Skeletal muscle tissue (tissue), 4 donors: ENCODE results near the gene CCDC92. TPM values are rescaled to one million over a fixed set of nuclear protein-coding genes. Genes with fewer than 3 reads are reported as not detected.

ENCODE experiments used
- H3K27ac ChIP-seq: one replicate; pipeline ENCODE4 v1.7.0; 2013; ENCODE audit warnings: mild to moderate bottlenecking, low read depth, low read length, inconsistent platforms
- H3K27me3 ChIP-seq, 3 donors: one replicate each; pipeline ENCODE4 v1.7.0; 2013; ENCODE audit warnings: low read length in 3 of 3; ENCODE audit not compliant: control insufficient read depth in 3 of 3, insufficient read depth in 3 of 3
- H3K36me3 ChIP-seq, 3 donors: one replicate each; pipeline ENCODE4 v1.7.0; 2013; ENCODE audit warnings: low read length in 3 of 3; ENCODE audit not compliant: control insufficient read depth in 3 of 3, insufficient read depth in 3 of 3
- H3K4me1 ChIP-seq, 3 donors: one replicate each; pipeline ENCODE4 v1.7.0; 2013; ENCODE audit warnings: low read length in 3 of 3, mild to moderate bottlenecking in 3 of 3; ENCODE audit not compliant: control insufficient read depth in 3 of 3, insufficient read depth in 3 of 3
- H3K4me3 ChIP-seq, 3 donors: one replicate each; pipeline ENCODE4 v1.7.0; 2013; ENCODE audit warnings: low read length in 3 of 3
- H3K9ac ChIP-seq, 3 donors: one replicate each; pipeline ENCODE4 v1.7.0; 2013; ENCODE audit warnings: low read length in 3 of 3, mild to moderate bottlenecking in 3 of 3, moderate library complexity in 2 of 3, low read depth in 1 of 3
- H3K9me3 ChIP-seq, 3 donors: one replicate each; pipeline ENCODE4 v1.7.0; 2013; ENCODE audit warnings: low read length in 3 of 3; ENCODE audit not compliant: control insufficient read depth in 3 of 3
- total RNA-seq: library from RNA; depleted of rRNA; stranded (reverse); fragments of >200 nt; gene quantifications from one replicate; pipeline ENCODE4 v1.2.3, GENCODE V29; 2014
- donor health status: Osteomylitis.

Gene CCDC92
- total RNA-seq, 1 donor from 2014 or later: 2.6 TPM

DNA sequence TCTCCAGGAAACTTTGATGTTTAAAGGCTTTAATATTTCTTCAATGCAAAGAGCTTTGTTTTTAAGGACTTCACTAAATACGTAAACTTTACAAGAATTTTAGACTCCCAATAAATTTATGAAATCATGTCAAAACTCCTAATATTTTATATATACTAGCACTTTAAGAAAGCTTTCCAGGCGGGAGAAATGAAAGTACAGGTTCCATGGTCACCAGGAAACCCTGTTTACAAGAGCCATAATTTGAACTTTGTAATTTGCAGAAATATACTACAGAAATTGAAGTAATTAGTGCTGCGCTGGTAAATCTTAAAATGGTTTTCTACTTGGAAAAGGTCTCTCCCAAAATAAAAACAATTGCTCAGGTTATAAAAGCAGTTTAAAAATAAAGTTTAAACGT is 8.8 kb downstream of the CCDC92 start:
- peaks cover 0 to 3% (median 0%) of the 10 kb centered on the region in 3 donors for H3K36me3 ChIP-seq
- H3K9ac ChIP-seq: no peak overlapping the region
- no peaks in the 10 kb centered on the region for H3K9me3 ChIP-seq
- H3K4me1 ChIP-seq: no peaks in the 10 kb centered on the region
- H3K4me3 ChIP-seq: no peak overlapping the region
- no peak overlapping the region for H3K27ac ChIP-seq
- no peaks in the 10 kb centered on the region for H3K27me3 ChIP-seq

DNA sequence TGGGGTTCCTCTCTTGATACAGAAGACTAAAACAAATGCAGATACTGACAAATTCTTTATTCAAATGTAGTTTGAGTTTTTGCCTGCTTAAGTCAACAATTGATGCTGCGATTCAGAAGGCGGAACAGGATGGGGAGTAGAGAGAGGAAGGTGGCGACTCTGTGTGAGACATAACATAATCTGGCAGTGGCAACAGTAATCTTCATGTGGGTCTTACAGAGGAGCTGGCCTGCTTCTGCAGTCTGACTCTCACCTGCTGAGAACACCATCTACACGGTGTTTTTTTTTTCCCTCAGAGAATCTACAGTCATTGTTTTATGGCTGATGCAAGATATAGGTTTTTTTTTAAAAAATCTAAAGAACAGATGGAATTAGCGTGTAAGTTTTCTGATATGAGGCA is 10.1 kb downstream of the CCDC92 start:
- Histone ChIP-seq H3K27ac (no peak overlapping the region), H3K9ac (no peak overlapping the region), H3K27me3 (no peaks in the 10 kb centered on the region), H3K4me3 (no peak overlapping the region), H3K4me1 (no peaks in the 10 kb centered on the region), H3K9me3 (no peaks in the 10 kb centered on the region), H3K36me3 (peaks cover 0 to 3% (median 0%) of the 10 kb centered on the region in 3 donors)

- Histone ChIP-seq H3K9me3 (no peaks in the 10 kb centered on the region), H3K36me3 (peaks cover 0 to 3% (median 0%) of the 10 kb centered on the region in 3 donors), H3K27ac (no peak overlapping the region), H3K4me1 (no peaks in the 10 kb centered on the region), H3K27me3 (no peaks in the 10 kb centered on the region), H3K4me3 (no peak overlapping the region), H3K9ac (no peak overlapping the region)
These were observed 10.9 kb downstream of the CCDC92 start for GRCh38 chr12:123961585-123962345.

DNA sequence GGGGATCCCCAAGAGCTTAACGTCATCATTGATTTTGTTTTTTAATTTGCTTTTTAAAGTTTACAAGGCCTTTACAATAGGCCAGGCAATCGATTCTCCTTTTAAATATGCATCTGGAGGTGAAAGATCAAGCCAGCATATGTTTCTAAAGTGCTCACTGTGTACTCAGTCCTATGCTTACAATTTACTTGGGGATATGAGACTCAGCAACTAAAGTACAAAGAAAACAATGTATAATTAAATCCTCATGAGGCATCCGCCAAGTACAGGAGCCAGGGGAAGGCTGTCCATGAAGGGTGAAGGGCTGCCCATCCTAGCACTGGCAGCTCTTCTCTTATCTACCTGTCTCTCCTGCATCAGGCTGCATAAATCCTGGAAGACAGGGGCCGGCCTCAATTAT is 11.8 kb downstream of the CCDC92 start:
- H3K27me3 ChIP-seq: no peaks in the 10 kb centered on the region
- H3K4me1 ChIP-seq: no peaks in the 10 kb centered on the region
- H3K9ac ChIP-seq: no peak overlapping the region
- H3K9me3 ChIP-seq: no peaks in the 10 kb centered on the region
- H3K36me3 ChIP-seq: no peaks in the 10 kb centered on the region
- no peak overlapping the region for H3K4me3 ChIP-seq
- no peak overlapping the region for H3K27ac ChIP-seq

DNA sequence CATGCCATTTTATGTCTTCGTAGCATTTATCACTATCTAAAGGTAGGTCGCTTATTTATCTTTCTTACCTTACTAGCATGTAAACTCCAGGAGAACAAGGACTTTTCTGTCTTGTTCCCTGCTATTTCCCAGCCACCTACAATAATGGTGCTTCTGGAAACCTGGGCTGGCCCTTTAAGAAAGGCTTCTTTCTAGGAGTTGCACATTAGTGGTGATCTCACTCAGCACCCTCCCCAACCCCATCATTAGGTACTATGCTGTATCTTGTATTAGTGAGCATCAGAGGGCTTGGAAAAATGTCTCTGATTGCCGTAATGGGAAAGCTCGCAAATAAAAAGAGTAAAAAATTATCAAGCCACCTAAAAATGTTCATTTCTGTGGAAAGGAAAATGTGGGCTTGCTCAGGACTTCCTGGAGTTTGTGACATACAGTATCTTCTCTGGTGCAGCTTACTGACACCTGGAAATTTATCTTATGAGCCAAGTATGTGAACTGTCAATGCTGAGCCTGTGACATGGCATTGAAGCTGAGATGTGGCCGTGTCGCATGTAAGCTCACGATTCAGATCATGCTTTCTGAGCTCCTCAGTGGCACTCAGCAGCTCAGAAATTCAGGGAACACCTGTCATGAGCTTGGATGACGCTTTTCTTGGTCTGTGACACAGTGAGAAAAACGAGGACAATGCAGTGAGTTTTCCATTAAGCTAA is 12.4 kb downstream of the CCDC92 start:
- Histone ChIP-seq H3K4me3 (no peak overlapping the region), H3K36me3 (no peaks in the 10 kb centered on the region), H3K4me1 (no peaks in the 10 kb centered on the region), H3K9me3 (no peaks in the 10 kb centered on the region), H3K27ac (no peak overlapping the region), H3K9ac (no peak overlapping the region), H3K27me3 (no peaks in the 10 kb centered on the region)

GRCh38 chr12:123958876-123959275 is 13.8 kb downstream of the CCDC92 start:
- Histone ChIP-seq H3K36me3 (no peaks in the 10 kb centered on the region), H3K27me3 (no peaks in the 10 kb centered on the region), H3K4me3 (no peak overlapping the region), H3K9me3 (no peaks in the 10 kb centered on the region), H3K27ac (no peak overlapping the region), H3K9ac (no peak overlapping the region), H3K4me1 (no peaks in the 10 kb centered on the region)

DNA sequence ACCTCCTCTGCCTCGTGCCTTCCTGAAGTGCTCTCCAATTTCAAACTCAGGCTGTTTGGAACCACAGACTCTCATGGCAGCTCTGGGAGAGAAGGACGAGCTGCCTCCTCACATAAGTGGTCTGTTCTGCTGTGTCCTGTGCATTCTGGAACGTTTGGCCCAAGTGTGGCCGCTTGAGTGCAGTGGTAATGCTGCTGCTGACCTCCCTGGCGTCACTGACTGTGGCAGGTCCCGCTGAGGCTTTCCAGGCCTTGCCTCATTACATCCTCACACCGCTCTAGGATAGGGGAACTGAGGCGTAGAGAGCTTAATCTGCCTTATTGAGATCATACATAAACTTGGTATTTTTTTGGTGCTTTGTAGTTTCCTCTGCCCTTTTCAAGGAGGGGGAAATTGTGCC is 14.2 kb downstream of the CCDC92 start:
- no peaks in the 10 kb centered on the region for H3K4me1 ChIP-seq
- H3K27ac ChIP-seq: no peak overlapping the region
- H3K4me3 ChIP-seq: no peak overlapping the region
- no peaks in the 10 kb centered on the region for H3K9me3 ChIP-seq
- no peaks in the 10 kb centered on the region for H3K27me3 ChIP-seq
- no peaks in the 10 kb centered on the region for H3K36me3 ChIP-seq
- H3K9ac ChIP-seq: peak overlapping the region in 1 of 3 donors; percentile 17

- no peak overlapping the region for H3K27ac ChIP-seq
- H3K9me3 ChIP-seq: no peaks in the 10 kb centered on the region
- H3K27me3 ChIP-seq: no peaks in the 10 kb centered on the region
- no peaks in the 10 kb centered on the region for H3K4me1 ChIP-seq
- no peak overlapping the region for H3K4me3 ChIP-seq
- no peak overlapping the region for H3K9ac ChIP-seq
- H3K36me3 ChIP-seq: no peaks in the 10 kb centered on the region
These were observed 15.4 kb downstream of the CCDC92 start for GRCh38 chr12:123957196-123957595.

DNA sequence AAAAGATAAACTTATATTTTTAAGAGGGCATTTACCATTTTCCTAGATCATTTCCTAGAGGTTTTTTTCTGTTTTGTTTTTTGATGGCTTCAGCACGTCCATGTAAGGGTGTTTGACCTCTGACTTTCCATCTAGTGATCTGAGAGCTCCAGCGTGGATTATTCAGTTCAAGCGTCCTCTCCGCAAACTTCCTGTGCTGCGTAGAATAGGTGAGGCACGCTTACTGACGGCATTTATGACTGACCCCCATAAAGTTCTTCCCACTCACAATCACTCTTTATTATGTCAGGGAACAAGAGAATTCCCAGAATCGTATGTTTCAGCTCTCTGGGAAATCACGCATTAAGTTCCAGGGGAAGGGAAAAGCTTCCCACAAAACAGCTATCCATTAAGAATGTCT is 16.4 kb downstream of the CCDC92 start:
- Histone ChIP-seq H3K27ac (no peak overlapping the region), H3K27me3 (no peaks in the 10 kb centered on the region), H3K9me3 (no peaks in the 10 kb centered on the region), H3K9ac (no peak overlapping the region), H3K4me3 (no peak overlapping the region), H3K4me1 (no peaks in the 10 kb centered on the region), H3K36me3 (no peaks in the 10 kb centered on the region)

DNA sequence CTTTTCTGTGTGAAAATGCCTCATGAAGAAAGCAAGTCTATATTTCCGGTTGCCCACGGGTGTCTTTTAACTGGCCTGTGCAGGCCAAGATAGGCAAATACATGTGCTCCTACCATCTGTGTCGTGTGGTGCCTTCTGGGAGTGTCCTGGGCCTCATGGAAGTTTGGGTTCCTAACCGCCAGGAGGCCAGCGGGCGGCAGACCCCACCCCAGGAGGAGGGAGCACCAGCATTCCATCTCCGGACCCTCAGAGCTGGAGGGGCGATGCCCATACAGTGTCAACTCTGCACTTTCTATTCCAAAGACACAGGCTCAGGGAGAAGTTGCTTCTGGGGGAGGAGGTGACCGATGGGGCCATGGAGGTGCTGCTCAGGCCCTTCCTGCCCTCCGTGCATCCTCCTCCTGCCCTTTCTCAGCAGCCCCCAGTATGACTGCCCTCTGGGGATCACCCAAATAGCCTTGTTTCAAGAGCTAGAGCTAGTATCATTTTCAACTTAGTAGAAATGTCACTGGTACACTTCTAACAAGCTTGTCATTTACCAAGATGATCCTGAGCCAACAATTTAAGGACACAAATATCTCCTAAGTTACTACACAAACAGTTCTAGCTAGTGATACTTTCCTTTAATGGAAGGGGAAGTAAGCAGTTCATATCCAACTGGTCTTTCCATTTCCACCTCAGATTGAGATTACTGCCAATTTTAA is 17.8 kb downstream of the CCDC92 start:
- Histone ChIP-seq H3K9ac (no peak overlapping the region), H3K27ac (no peak overlapping the region), H3K27me3 (no peaks in the 10 kb centered on the region), H3K4me1 (peaks cover 0 to 7% (median 4%) of the 10 kb centered on the region in 3 donors), H3K9me3 (no peaks in the 10 kb centered on the region), H3K36me3 (no peaks in the 10 kb centered on the region), H3K4me3 (no peak overlapping the region)
